GM21786 (cell line): ENCODE data around the gene APOA4.
A peak's percentile ranks its signal among the peaks of the same experiment; 100 is the strongest.

Source experiments
- ATAC-seq: cut with Tn5 transposase; IDR thresholded peaks from one replicate; pipeline ENCODE4 v1.9.1; 2021; ENCODE audit not compliant: unreplicated experiment

APOA4 gene

GRCh38 chr11:116823031-116823843 lies at the start of gene APOA4:
Gene APOA4 (minus strand): TSS chr11:116823304. CDS start chr11:116823191, 113 bp downstream.
- no peak for ATAC-seq

GRCh38 chr11:116871248-116871647 lies 48.1 kb upstream of the APOA4 start:
- no peak for ATAC-seq

- no peak for ATAC-seq
Measured at GRCh38 chr11:116870054-116870453, 47.0 kb upstream of the APOA4 start.

- ATAC-seq, result no peak
Measured at GRCh38 chr11:116869610-116870009, 46.5 kb upstream of the APOA4 start.

GRCh38 chr11:116868066-116868465 lies 45.0 kb upstream of the APOA4 start:
- ATAC-seq, result no peak

- ATAC-seq, result no peak
Measured at GRCh38 chr11:116867619-116868018, 44.5 kb upstream of the APOA4 start.

- ATAC-seq, result no peak
Measured at GRCh38 chr11:116866804-116867455, 43.8 kb upstream of the APOA4 start.

GRCh38 chr11:116865696-116866095 lies 42.6 kb upstream of the APOA4 start:
- ATAC-seq, result no peak

- no peak for ATAC-seq
Measured at GRCh38 chr11:116864531-116864930, 41.4 kb upstream of the APOA4 start.

- no peak for ATAC-seq
Measured at GRCh38 chr11:116862951-116863350, 39.8 kb upstream of the APOA4 start.

GRCh38 chr11:116862185-116862584 lies 39.1 kb upstream of the APOA4 start:
- ATAC-seq, result no peak

GRCh38 chr11:116861539-116861938 lies 38.4 kb upstream of the APOA4 start:
- no peak for ATAC-seq

- ATAC-seq, result no peak
Measured at GRCh38 chr11:116860303-116860702, 37.2 kb upstream of the APOA4 start.

GRCh38 chr11:116859175-116859574 lies 36.1 kb upstream of the APOA4 start:
- no peak for ATAC-seq

GRCh38 chr11:116857936-116858335 lies 34.8 kb upstream of the APOA4 start:
- ATAC-seq, result no peak

GRCh38 chr11:116857316-116857715 lies 34.2 kb upstream of the APOA4 start:
- ATAC-seq, result no peak

GRCh38 chr11:116856423-116856822 lies 33.3 kb upstream of the APOA4 start:
- ATAC-seq, result no peak

- no peak for ATAC-seq
Measured at GRCh38 chr11:116855413-116855812, 32.3 kb upstream of the APOA4 start.

GRCh38 chr11:116853461-116854073 lies 30.5 kb upstream of the APOA4 start:
- peak; percentile 97 for ATAC-seq

- ATAC-seq, result peak; percentile 57
Measured at GRCh38 chr11:116852261-116853031, 29.3 kb upstream of the APOA4 start.

- ATAC-seq, result no peak
Measured at GRCh38 chr11:116851626-116852025, 28.5 kb upstream of the APOA4 start.
